HUES48 (cell line): ENCODE results near the gene PPP2R3B.
"Not testable (repeated sequence)": the region's sequence is repeated elsewhere in the genome, so short reads cannot be mapped to it uniquely, and the experiment has no call there.

Experiments used
- H3K27ac ChIP-seq: one replicate; pipeline ENCODE4 v1.7.0; 2013; ENCODE audit warnings: low read depth, low read length, inconsistent platforms
- H3K27me3 ChIP-seq: 2 replicates; pipeline ENCODE4 v1.6.1; 2013; ENCODE audit warnings: mild to moderate bottlenecking, low read length; ENCODE audit not compliant: control insufficient read depth, insufficient read depth
- H3K36me3 ChIP-seq: 2 replicates; pipeline ENCODE4 v1.6.1; 2013; ENCODE audit warnings: low read length; ENCODE audit not compliant: control insufficient read depth, insufficient read depth
- H3K4me1 ChIP-seq: 2 replicates; pipeline ENCODE4 v1.6.1; 2013; ENCODE audit warnings: mild to moderate bottlenecking, low read length; ENCODE audit not compliant: control insufficient read depth, insufficient read depth
- H3K4me3 ChIP-seq: 2 replicates; pipeline ENCODE4 v1.5.1; 2013; ENCODE audit warnings: mild to moderate bottlenecking, low read depth, low read length
- H3K9ac ChIP-seq: 2 replicates; pipeline ENCODE4 v1.6.1; 2013; ENCODE audit warnings: mild to moderate bottlenecking, low read depth, low read length, moderate library complexity
- H3K9me3 ChIP-seq: 2 replicates; pipeline ENCODE4 v1.6.1; 2013; ENCODE audit warnings: low read length; ENCODE audit not compliant: control insufficient read depth, insufficient read depth

Gene PPP2R3B

GRCh38 chrX:333611-334311 is 52.9 kb downstream of the PPP2R3B start:
- Histone ChIP-seq H3K9ac (no peak overlapping the region), H3K4me1 (peaks cover 4% of the 10 kb centered on the region; the same call in 1 of the 2 replicates), H3K9me3 (no peaks in the 10 kb centered on the region), H3K36me3 (peaks cover 36% of the 10 kb centered on the region), H3K27me3 (no peaks in the 10 kb centered on the region), H3K27ac (no peak overlapping the region), H3K4me3 (no peak overlapping the region)

- Histone ChIP-seq H3K27ac (no peak overlapping the region), H3K4me3 (no peak overlapping the region), H3K36me3 (peaks cover 30% of the 10 kb centered on the region), H3K4me1 (peaks cover 4% of the 10 kb centered on the region; the same call in 1 of the 2 replicates), H3K9me3 (no peaks in the 10 kb centered on the region), H3K27me3 (no peaks in the 10 kb centered on the region), H3K9ac (no peak overlapping the region)
Observed at GRCh38 chrX:332916-333610, 53.6 kb downstream of the PPP2R3B start.

- Histone ChIP-seq H3K27me3 (no peaks in the 10 kb centered on the region), H3K27ac (no peak overlapping the region), H3K4me3 (no peak overlapping the region), H3K9ac (no peak overlapping the region), H3K36me3 (peaks cover 24% of the 10 kb centered on the region), H3K9me3 (no peaks in the 10 kb centered on the region), H3K4me1 (peaks cover 4% of the 10 kb centered on the region; the same call in 1 of the 2 replicates)
Observed at GRCh38 chrX:332496-332860, 54.2 kb downstream of the PPP2R3B start.

GRCh38 chrX:331825-332495 is 54.7 kb downstream of the PPP2R3B start:
- no peak overlapping the region for H3K27ac ChIP-seq
- H3K4me1 ChIP-seq, result peaks cover 4% of the 10 kb centered on the region; the same call in 1 of the 2 replicates
- H3K9ac ChIP-seq, result peak overlapping the region; percentile 22; the same call in 1 of the 2 replicates
- H3K4me3 ChIP-seq, result peak overlapping the region; percentile 52
- H3K27me3 ChIP-seq, result no peaks in the 10 kb centered on the region
- peaks cover 21% of the 10 kb centered on the region for H3K36me3 ChIP-seq
- no peaks in the 10 kb centered on the region for H3K9me3 ChIP-seq

GRCh38 chrX:331151-331824 is 55.4 kb downstream of the PPP2R3B start:
- H3K27ac ChIP-seq, result no peak overlapping the region
- peaks cover 16% of the 10 kb centered on the region for H3K36me3 ChIP-seq
- peak overlapping the region; percentile 52 for H3K4me3 ChIP-seq
- no peaks in the 10 kb centered on the region for H3K27me3 ChIP-seq
- peak overlapping the region; percentile 22 for H3K9ac ChIP-seq
- H3K9me3 ChIP-seq, result no peaks in the 10 kb centered on the region
- H3K4me1 ChIP-seq, result peaks cover 4% of the 10 kb centered on the region; the same call in 1 of the 2 replicates

GRCh38 chrX:330726-331150 is 56.0 kb downstream of the PPP2R3B start:
- Histone ChIP-seq H3K9me3 (no peaks in the 10 kb centered on the region), H3K36me3 (peaks cover 13% of the 10 kb centered on the region), H3K4me3 (peak overlapping the region; percentile 52; the same call in 1 of the 2 replicates), H3K4me1 (peaks cover 4% of the 10 kb centered on the region; the same call in 1 of the 2 replicates), H3K9ac (no peak overlapping the region), H3K27me3 (no peaks in the 10 kb centered on the region), H3K27ac (no peak overlapping the region)

GRCh38 chrX:330141-330725 is 56.5 kb downstream of the PPP2R3B start:
- not testable (repeated sequence) for H3K9me3 ChIP-seq, H3K4me1 ChIP-seq, H3K27me3 ChIP-seq, H3K4me3 ChIP-seq, H3K27ac ChIP-seq, H3K36me3 ChIP-seq, H3K9ac ChIP-seq

GRCh38 chrX:329291-329910 is 57.3 kb downstream of the PPP2R3B start:
- no peaks in the 10 kb centered on the region for H3K9me3 ChIP-seq
- H3K36me3 ChIP-seq, result peaks cover 9% of the 10 kb centered on the region; the same call in 1 of the 2 replicates
- H3K27ac ChIP-seq, result no peak overlapping the region
- H3K4me3 ChIP-seq, result no peak overlapping the region
- no peaks in the 10 kb centered on the region for H3K27me3 ChIP-seq
- H3K4me1 ChIP-seq, result peaks cover 4% of the 10 kb centered on the region; the same call in 1 of the 2 replicates
- H3K9ac ChIP-seq, result no peak overlapping the region

GRCh38 chrX:327660-328126 is 59.0 kb downstream of the PPP2R3B start:
- Histone ChIP-seq H3K4me1 (peaks cover 4% of the 10 kb centered on the region; the same call in 1 of the 2 replicates), H3K9me3 (no peaks in the 10 kb centered on the region), H3K9ac (no peak overlapping the region), H3K27me3 (no peaks in the 10 kb centered on the region), H3K4me3 (no peak overlapping the region), H3K27ac (no peak overlapping the region), H3K36me3 (no peaks in the 10 kb centered on the region)

- H3K27ac ChIP-seq, H3K9ac ChIP-seq, H3K4me3 ChIP-seq, H3K27me3 ChIP-seq, H3K36me3 ChIP-seq, H3K9me3 ChIP-seq, H3K4me1 ChIP-seq: not testable (repeated sequence)
Observed at GRCh38 chrX:324664-325063, 62.0 kb downstream of the PPP2R3B start.
